ENCODE measurements around the gene NACA2.

GRCh38 chr17:61587807-61588660, 3.0 kb downstream of the NACA2 start:
- TF ChIP-seq, protein P1, sequence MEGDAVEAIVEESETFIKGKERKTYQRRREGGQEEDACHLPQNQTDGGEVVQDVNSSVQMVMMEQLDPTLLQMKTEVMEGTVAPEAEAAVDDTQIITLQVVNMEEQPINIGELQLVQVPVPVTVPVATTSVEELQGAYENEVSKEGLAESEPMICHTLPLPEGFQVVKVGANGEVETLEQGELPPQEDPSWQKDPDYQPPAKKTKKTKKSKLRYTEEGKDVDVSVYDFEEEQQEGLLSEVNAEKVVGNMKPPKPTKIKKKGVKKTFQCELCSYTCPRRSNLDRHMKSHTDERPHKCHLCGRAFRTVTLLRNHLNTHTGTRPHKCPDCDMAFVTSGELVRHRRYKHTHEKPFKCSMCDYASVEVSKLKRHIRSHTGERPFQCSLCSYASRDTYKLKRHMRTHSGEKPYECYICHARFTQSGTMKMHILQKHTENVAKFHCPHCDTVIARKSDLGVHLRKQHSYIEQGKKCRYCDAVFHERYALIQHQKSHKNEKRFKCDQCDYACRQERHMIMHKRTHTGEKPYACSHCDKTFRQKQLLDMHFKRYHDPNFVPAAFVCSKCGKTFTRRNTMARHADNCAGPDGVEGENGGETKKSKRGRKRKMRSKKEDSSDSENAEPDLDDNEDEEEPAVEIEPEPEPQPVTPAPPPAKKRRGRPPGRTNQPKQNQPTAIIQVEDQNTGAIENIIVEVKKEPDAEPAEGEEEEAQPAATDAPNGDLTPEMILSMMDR (conservative IDR thresholded peaks at IDR 0.05): no peak
- no peak for TF ChIP-seq ZFX (IDR thresholded peaks at IDR 0.05)

Data from C4-2B (cell line).